ENCODE data around the gene GFY. TPM values are rescaled to one million over a fixed set of nuclear protein-coding genes. Genes with fewer than 3 reads are reported as not detected.

Gene GFY
- total and polyA plus RNA-seq, 9 of the 15 experiments (the other 6 are each of a cell fraction or from before 2014, with no cell fraction given): 0.06 to 0.40 (median 0.19) TPM; not detected in 3

GRCh38 chr19:49468746-49469447, 43.7 kb downstream of the GFY start (continued):
- TF ChIP-seq CTBP1 (IDR thresholded peaks at IDR 0.05; ENCODE audit: borderline replicate concordance): peak; percentile 92
- 0 out of 2 replicates have a peak, but pooled peaks have one; percentile 26 for TF ChIP-seq MAX (CRISPR knock-in tag; IDR thresholded peaks at IDR 0.05)
- peak; percentile 85 for TF ChIP-seq SPI1 (IDR thresholded peaks at IDR 0.05; ENCODE audit: borderline replicate concordance, low read depth, low read length)
- peak; percentile 21; the same call in 1 of the 2 replicates for TF ChIP-seq ATF7 (IDR thresholded peaks at IDR 0.05)
- peak; percentile 43; the same call in 1 of the 2 replicates for TF ChIP-seq MYNN (IDR thresholded peaks at IDR 0.05)
- TF ChIP-seq MYNN (CRISPR knock-in tag; IDR thresholded peaks at IDR 0.05): no peak
- 0 out of 2 replicates have a peak, but pooled peaks have one; percentile 24 for TF ChIP-seq TFAP4 (CRISPR knock-in tag; IDR thresholded peaks at IDR 0.05; ENCODE audit: borderline replicate concordance)
- TF ChIP-seq EGR1 (conservative IDR thresholded peaks at IDR 0.05): no peak
- TF ChIP-seq, protein P1, sequence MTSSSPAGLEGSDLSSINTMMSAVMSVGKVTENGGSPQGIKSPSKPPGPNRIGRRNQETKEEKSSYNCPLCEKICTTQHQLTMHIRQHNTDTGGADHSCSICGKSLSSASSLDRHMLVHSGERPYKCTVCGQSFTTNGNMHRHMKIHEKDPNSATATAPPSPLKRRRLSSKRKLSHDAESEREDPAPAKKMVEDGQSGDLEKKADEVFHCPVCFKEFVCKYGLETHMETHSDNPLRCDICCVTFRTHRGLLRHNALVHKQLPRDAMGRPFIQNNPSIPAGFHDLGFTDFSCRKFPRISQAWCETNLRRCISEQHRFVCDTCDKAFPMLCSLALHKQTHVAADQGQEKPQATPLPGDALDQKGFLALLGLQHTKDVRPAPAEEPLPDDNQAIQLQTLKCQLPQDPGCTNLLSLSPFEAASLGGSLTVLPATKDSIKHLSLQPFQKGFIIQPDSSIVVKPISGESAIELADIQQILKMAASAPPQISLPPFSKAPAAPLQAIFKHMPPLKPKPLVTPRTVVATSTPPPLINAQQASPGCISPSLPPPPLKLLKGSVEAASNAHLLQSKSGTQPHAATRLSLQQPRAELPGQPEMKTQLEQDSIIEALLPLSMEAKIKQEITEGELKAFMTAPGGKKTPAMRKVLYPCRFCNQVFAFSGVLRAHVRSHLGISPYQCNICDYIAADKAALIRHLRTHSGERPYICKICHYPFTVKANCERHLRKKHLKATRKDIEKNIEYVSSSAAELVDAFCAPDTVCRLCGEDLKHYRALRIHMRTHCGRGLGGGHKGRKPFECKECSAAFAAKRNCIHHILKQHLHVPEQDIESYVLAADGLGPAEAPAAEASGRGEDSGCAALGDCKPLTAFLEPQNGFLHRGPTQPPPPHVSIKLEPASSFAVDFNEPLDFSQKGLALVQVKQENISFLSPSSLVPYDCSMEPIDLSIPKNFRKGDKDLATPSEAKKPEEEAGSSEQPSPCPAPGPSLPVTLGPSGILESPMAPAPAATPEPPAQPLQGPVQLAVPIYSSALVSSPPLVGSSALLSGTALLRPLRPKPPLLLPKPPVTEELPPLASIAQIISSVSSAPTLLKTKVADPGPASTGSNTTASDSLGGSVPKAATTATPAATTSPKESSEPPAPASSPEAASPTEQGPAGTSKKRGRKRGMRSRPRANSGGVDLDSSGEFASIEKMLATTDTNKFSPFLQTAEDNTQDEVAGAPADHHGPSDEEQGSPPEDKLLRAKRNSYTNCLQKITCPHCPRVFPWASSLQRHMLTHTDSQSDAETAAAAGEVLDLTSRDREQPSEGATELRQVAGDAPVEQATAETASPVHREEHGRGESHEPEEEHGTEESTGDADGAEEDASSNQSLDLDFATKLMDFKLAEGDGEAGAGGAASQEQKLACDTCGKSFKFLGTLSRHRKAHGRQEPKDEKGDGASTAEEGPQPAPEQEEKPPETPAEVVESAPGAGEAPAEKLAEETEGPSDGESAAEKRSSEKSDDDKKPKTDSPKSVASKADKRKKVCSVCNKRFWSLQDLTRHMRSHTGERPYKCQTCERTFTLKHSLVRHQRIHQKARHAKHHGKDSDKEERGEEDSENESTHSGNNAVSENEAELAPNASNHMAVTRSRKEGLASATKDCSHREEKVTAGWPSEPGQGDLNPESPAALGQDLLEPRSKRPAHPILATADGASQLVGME (CRISPR knock-in tag; IDR thresholded peaks at IDR 0.05): peak; percentile 74; the same call in 1 of the 2 replicates
- TF ChIP-seq USF2 (CRISPR knock-in tag; IDR thresholded peaks at IDR 0.05): no peak
- peak; percentile 24; a peak in 1 of 4 replicates for TF ChIP-seq NRF1 (conservative IDR thresholded peaks at IDR 0.05 in 1 of 2, IDR thresholded peaks at IDR 0.05 in 1 of 2)
- TF ChIP-seq FOXJ3 (CRISPR knock-in tag; IDR thresholded peaks at IDR 0.05): 0 out of 2 replicates have a peak, but pooled peaks have one; percentile 26
- 0 out of 4 replicates have a peak, but pooled peaks of 1 of the 2 experiments have one; percentile 10 for TF ChIP-seq TEAD1 (CRISPR knock-in tag; IDR thresholded peaks at IDR 0.05)
- peak; percentile 74; the same call in 1 of the 2 replicates for TF ChIP-seq LCOR (CRISPR knock-in tag; IDR thresholded peaks at IDR 0.05)
- TF ChIP-seq FOXP1 (CRISPR knock-in tag; IDR thresholded peaks at IDR 0.05): 0 out of 2 replicates have a peak, but pooled peaks have one; percentile 48
- TF ChIP-seq CTCF (IDR thresholded peaks at IDR 0.05 in 2 of 3, conservative IDR thresholded peaks at IDR 0.05 in 1 of 3; ENCODE audit: insufficient read depth in 2 of 3, low read depth in 1 of 3, low read length in 3 of 3): 0 out of 6 replicates have a peak, but pooled peaks of 1 of the 3 experiments have one; percentile 2
- TF ChIP-seq POLR2A (conservative IDR thresholded peaks at IDR 0.05): no peak
